Ovary (tissue), 3 donors: Measurements from ENCODE around the gene HNF1B.

Experiments
- EP300 ChIP-seq: sonication (generic); formaldehyde crosslinking; IDR thresholded peaks from one replicate; pipeline ENCODE4 v1.6.1; 2017; ENCODE audit warnings: antibody characterized with exemption
- POLR2A ChIP-seq: fragments of 450-650 bp; IDR thresholded peaks from one replicate; pipeline ENCODE4 v1.6.1; 2017; ENCODE audit warnings: antibody characterized with exemption, mild to moderate bottlenecking, moderate library complexity
- TF ChIP-seq, protein P1 (sequence below), 3 donors: fragments of 450-650 bp in 2 of 3; fragments of 200-600 bp in 1 of 3; IDR thresholded peaks; one replicate each; pipeline versions ENCODE4 v1.5.1 to v1.8.0; 2016 to 2022; ENCODE audit warnings: antibody characterized with exemption in 3 of 3, mild to moderate bottlenecking in 1 of 3
- donor health status: DM: no; HTN: no; CAD: no.

DNA sequence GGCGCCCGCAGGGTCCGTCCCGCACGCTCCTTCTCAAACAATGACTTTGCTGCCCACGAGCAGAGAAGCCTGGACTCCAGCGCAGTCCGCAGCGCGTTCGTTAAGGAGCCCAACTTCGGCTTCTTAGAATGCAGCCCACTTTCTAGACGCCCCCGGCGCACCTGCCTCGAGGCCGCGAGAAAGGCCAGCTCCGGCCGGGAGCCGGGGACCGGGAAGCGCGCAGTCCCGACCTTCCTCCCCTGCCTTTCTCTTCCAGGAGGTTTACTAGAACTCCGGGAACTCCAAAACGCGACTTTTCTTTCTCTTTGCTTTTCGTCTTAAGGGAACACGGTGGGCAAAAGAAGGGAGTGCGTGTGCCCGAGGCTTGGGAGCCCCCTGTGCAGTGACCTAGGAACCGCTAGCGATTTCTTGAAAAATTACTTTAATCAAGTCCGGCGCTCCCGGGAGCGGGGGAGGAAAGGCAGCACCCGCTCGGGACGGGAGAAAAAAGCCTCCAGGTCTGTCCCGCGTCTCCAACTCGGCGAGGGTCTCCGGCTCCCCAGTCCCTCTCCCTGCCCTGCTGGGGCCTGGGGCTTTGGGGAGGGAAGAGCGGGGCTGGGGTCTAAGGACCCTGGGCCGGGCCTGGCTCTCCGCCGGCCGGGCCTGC lies 2.6 kb downstream of the HNF1B start:
- TF ChIP-seq, protein P1, sequence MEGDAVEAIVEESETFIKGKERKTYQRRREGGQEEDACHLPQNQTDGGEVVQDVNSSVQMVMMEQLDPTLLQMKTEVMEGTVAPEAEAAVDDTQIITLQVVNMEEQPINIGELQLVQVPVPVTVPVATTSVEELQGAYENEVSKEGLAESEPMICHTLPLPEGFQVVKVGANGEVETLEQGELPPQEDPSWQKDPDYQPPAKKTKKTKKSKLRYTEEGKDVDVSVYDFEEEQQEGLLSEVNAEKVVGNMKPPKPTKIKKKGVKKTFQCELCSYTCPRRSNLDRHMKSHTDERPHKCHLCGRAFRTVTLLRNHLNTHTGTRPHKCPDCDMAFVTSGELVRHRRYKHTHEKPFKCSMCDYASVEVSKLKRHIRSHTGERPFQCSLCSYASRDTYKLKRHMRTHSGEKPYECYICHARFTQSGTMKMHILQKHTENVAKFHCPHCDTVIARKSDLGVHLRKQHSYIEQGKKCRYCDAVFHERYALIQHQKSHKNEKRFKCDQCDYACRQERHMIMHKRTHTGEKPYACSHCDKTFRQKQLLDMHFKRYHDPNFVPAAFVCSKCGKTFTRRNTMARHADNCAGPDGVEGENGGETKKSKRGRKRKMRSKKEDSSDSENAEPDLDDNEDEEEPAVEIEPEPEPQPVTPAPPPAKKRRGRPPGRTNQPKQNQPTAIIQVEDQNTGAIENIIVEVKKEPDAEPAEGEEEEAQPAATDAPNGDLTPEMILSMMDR (IDR thresholded peaks at IDR 0.05) = no peak
- TF ChIP-seq POLR2A (no peak), EP300 (no peak)
